Panc1 (cell line): Measurements from ENCODE around the gene TMEM235. TPM values are rescaled to one million over a fixed set of nuclear protein-coding genes. Genes with fewer than 3 reads are reported as not detected.

Experiments used
- ATAC-seq: fragments of 200-7000 bp; cut with Tn5 transposase; 2 replicates; pipeline ENCODE4 v1.9.1; 2020; ENCODE audit warnings: mild to moderate bottlenecking, moderate library complexity
- BruUV-seq: library from RNA; stranded (reverse); fragments of 400-500 nt; replicated peaks from 2 replicates; lab custom pipeline; 2021; lab: Mats Ljungman, UMichigan
- CTCF ChIA-PET: fragments of 300-600 bp; sonication (Branson Sonifier 250); formaldehyde crosslinking; loops from one replicate; lab custom pipeline; 2022; ENCODE audit warnings: antibody characterized with exemption; lab: Charles Lee
- POLR2A ChIA-PET: fragments of 300-600 bp; sonication (Branson Sonifier 250); formaldehyde crosslinking; loops from one replicate; lab custom pipeline; 2022; ENCODE audit warnings: antibody characterized with exemption; lab: Charles Lee
- DNase-seq: peaks from one replicate; pipeline ENCODE4 v3.0.0-alpha.2; 2010; ENCODE audit warnings: low read depth, low spot score
- H3K27ac ChIP-seq: 2 replicates; pipeline ENCODE4 v1.5.1; 2011; ENCODE audit warnings: mild to moderate bottlenecking, low read length, inconsistent platforms
- H3K27me3 ChIP-seq: fragments of 200-500 bp; sonication (Bioruptor generic); 2 replicates; pipeline ENCODE4 v1.6.0; 2014; ENCODE audit warnings: low read length, inconsistent platforms; ENCODE audit not compliant: control insufficient read depth, insufficient read depth
- H3K36me3 ChIP-seq: fragments of 200-500 bp; sonication (Bioruptor generic); 2 replicates; pipeline ENCODE4 v1.5.1; 2014; ENCODE audit warnings: inconsistent platforms, mild to moderate bottlenecking, low read length, moderate library complexity; ENCODE audit not compliant: control insufficient read depth, insufficient read depth
- H3K4me1 ChIP-seq: 2 replicates; pipeline ENCODE4 v1.5.1; 2011; ENCODE audit warnings: inconsistent platforms, mild to moderate bottlenecking, low read length, moderate library complexity; ENCODE audit not compliant: control insufficient read depth, insufficient read depth
- H3K4me3 ChIP-seq, 2 experiments: 2 replicates each; pipeline ENCODE4 v1.5.1; 2011 to 2012; ENCODE audit warnings: low read depth in 2 of 2, low read length in 2 of 2, mild to moderate bottlenecking in 2 of 2, inconsistent platforms in 1 of 2, moderate library complexity in 1 of 2
- H3K9me3 ChIP-seq: fragments of 200-500 bp; sonication (Bioruptor generic); 2 replicates; pipeline ENCODE4 v1.5.1; 2014; ENCODE audit warnings: low read depth, mild to moderate bottlenecking, inconsistent platforms, low read length, moderate library complexity; ENCODE audit not compliant: control insufficient read depth, insufficient read depth
- POLR2AphosphoS5 ChIP-seq: IDR thresholded peaks from 2 replicates; pipeline ENCODE4 v1.6.1; 2012; ENCODE audit warnings: mild to moderate bottlenecking, low read depth, low read length, moderate library complexity
- SIN3A ChIP-seq: IDR thresholded peaks from 2 replicates; pipeline ENCODE4 v1.6.1; 2012; ENCODE audit warnings: low read depth, mild to moderate bottlenecking, low read length, moderate library complexity, borderline replicate concordance; ENCODE audit not compliant: insufficient read depth
- TCF7L2 ChIP-seq: IDR thresholded peaks from 2 replicates; pipeline ENCODE4 v1.6.1; 2011; ENCODE audit warnings: mild to moderate bottlenecking, low read depth, low read length, inconsistent platforms
- in situ Hi-C: cut with HindIII; loops from 2 replicates; pipeline ENCODE4 v1.10.0; 2016; ENCODE audit warnings: low sequenced_read_pairs, low pct_unique_long_range_greater_than_20kb
- intact Hi-C: fragments of 100-400 bp; cut with micrococcal nuclease; formaldehyde crosslinking; loops from one replicate; pipeline ENCODE4 v1.10.0; 2022; ENCODE audit not compliant: unreplicated experiment
- total RNA-seq: library from RNA; stranded (reverse); gene quantifications from one replicate; pipeline ENCODE4 v1.2.1, GENCODE V29; 2021; ENCODE audit not compliant: unreplicated experiment
- TF ChIP-seq, protein P1 (sequence below): fragments of 450-650 bp; IDR thresholded peaks from 2 replicates; pipeline ENCODE4 v1.5.1; 2017; ENCODE audit warnings: mild to moderate bottlenecking
- TF ChIP-seq, protein P2 (sequence below), 2 experiments: IDR thresholded peaks; 2 replicates each; pipeline ENCODE4 v1.6.1; 2011 to 2012; ENCODE audit warnings: low read depth in 2 of 2, control low read depth in 1 of 2, low read length in 1 of 2, mild to moderate bottlenecking in 1 of 2, moderate library complexity in 1 of 2; ENCODE audit not compliant: insufficient read depth in 1 of 2

Gene TMEM235
- total RNA-seq, 1 experiment from 2014 or later, result not detected

- TF ChIP-seq, protein P1, sequence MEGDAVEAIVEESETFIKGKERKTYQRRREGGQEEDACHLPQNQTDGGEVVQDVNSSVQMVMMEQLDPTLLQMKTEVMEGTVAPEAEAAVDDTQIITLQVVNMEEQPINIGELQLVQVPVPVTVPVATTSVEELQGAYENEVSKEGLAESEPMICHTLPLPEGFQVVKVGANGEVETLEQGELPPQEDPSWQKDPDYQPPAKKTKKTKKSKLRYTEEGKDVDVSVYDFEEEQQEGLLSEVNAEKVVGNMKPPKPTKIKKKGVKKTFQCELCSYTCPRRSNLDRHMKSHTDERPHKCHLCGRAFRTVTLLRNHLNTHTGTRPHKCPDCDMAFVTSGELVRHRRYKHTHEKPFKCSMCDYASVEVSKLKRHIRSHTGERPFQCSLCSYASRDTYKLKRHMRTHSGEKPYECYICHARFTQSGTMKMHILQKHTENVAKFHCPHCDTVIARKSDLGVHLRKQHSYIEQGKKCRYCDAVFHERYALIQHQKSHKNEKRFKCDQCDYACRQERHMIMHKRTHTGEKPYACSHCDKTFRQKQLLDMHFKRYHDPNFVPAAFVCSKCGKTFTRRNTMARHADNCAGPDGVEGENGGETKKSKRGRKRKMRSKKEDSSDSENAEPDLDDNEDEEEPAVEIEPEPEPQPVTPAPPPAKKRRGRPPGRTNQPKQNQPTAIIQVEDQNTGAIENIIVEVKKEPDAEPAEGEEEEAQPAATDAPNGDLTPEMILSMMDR, result no peak
- TF ChIP-seq TCF7L2, result no peak
- TF ChIP-seq POLR2AphosphoS5, result no peak
- no peak for TF ChIP-seq SIN3A
- TF ChIP-seq, protein P2, sequence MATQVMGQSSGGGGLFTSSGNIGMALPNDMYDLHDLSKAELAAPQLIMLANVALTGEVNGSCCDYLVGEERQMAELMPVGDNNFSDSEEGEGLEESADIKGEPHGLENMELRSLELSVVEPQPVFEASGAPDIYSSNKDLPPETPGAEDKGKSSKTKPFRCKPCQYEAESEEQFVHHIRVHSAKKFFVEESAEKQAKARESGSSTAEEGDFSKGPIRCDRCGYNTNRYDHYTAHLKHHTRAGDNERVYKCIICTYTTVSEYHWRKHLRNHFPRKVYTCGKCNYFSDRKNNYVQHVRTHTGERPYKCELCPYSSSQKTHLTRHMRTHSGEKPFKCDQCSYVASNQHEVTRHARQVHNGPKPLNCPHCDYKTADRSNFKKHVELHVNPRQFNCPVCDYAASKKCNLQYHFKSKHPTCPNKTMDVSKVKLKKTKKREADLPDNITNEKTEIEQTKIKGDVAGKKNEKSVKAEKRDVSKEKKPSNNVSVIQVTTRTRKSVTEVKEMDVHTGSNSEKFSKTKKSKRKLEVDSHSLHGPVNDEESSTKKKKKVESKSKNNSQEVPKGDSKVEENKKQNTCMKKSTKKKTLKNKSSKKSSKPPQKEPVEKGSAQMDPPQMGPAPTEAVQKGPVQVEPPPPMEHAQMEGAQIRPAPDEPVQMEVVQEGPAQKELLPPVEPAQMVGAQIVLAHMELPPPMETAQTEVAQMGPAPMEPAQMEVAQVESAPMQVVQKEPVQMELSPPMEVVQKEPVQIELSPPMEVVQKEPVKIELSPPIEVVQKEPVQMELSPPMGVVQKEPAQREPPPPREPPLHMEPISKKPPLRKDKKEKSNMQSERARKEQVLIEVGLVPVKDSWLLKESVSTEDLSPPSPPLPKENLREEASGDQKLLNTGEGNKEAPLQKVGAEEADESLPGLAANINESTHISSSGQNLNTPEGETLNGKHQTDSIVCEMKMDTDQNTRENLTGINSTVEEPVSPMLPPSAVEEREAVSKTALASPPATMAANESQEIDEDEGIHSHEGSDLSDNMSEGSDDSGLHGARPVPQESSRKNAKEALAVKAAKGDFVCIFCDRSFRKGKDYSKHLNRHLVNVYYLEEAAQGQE (IDR thresholded peaks at IDR 0.05; ENCODE audit: insufficient read depth in 1 of 2, low read depth in 2 of 2, low read length in 1 of 2), result no peak
- ATAC-seq (no peak), DNase-seq (no peak)
- intact Hi-C loops, result no loop called here
- H3K27me3 ChIP-seq, result no peaks in the 10 kb centered on the region
- in situ Hi-C loops, result no loop called here
- no peak overlapping the region for H3K27ac ChIP-seq
- H3K4me3 ChIP-seq, result no peak overlapping the region
- H3K4me1 ChIP-seq, result no peaks in the 10 kb centered on the region
- CTCF ChIA-PET, result no interaction called here
- BruUV-seq, result no TSS peak
- POLR2A ChIA-PET, result interaction anchor here (1.4 kb wide), 1 partner anchor 9 kb away, joined by 3 read pairs; no protein-coding TSS in a partner anchor
- no peaks in the 10 kb centered on the region for H3K9me3 ChIP-seq
- H3K36me3 ChIP-seq, result no peaks in the 10 kb centered on the region
Measured at GRCh38 chr17:78240012-78240655, 8.7 kb downstream of the TMEM235 start.

GRCh38 chr17:78240839-78241238 is 9.4 kb downstream of the TMEM235 start:
- TF ChIP-seq SIN3A (no peak), POLR2AphosphoS5 (no peak)
- TF ChIP-seq, protein P2 (IDR thresholded peaks at IDR 0.05; ENCODE audit: insufficient read depth in 1 of 2, low read depth in 2 of 2, low read length in 1 of 2), result no peak
- TF ChIP-seq, protein P1, result no peak
- ChIA-PET POLR2A (interaction anchor here (1.4 kb wide), 1 partner anchor 9 kb away, joined by 3 read pairs; no protein-coding TSS in a partner anchor), CTCF (no interaction called here)
- no peaks in the 10 kb centered on the region for H3K36me3 ChIP-seq
- H3K27ac ChIP-seq, result no peak overlapping the region
- no peak for ATAC-seq
- in situ Hi-C loops (no loop called here), intact Hi-C loops (no loop called here)
- H3K27me3 ChIP-seq, result no peaks in the 10 kb centered on the region
- H3K4me3 ChIP-seq, result no peak overlapping the region
- no peaks in the 10 kb centered on the region for H3K4me1 ChIP-seq
- BruUV-seq, result no TSS peak
- H3K9me3 ChIP-seq, result no peaks in the 10 kb centered on the region
- DNase-seq, result no peak
